Adipose tissue (tissue), 3 donors: ENCODE data around the gene TRPM8. TPM values are rescaled to one million over a fixed set of nuclear protein-coding genes. Genes with fewer than 3 reads are reported as not detected.

Experiments used
- H3K27ac ChIP-seq: one replicate; pipeline ENCODE4 v1.5.1; 2013; ENCODE audit warnings: low read depth, low read length
- WGBS, 3 donors: extraction: QIAGEN DNeasy Blood & Tissue Kit; methylation state at CpG; one replicate each; pipeline ENCODE4 v1.1.7; 2013; 5-methylcytosine and 5-hydroxymethylcytosine counted together
- polyA plus RNA-seq, 3 donors: library from polyadenylated mRNA; stranded (reverse); fragments of 200-250 nt; gene quantifications; one replicate each; pipeline ENCODE4 v1.2.3, GENCODE V29; 2013
- donor health status: healthy with polysubstance abuse.
- donor health status: Bipolar disorder and iron deficiency.
- donor health status: healthy.

The TRPM8 gene
- polyA plus RNA-seq, 3 donors, result 0.12 TPM; not detected in 2

- no peak overlapping the region for H3K27ac ChIP-seq
- WGBS, 3 donors, result 68 to 83% (median 80%) methylated on average over 8 of the region's 8 CpGs
Observed at GRCh38 chr2:234060236-234060635, 143.1 kb downstream of the TRPM8 start.

GRCh38 chr2:234061624-234062257, 144.6 kb downstream of the TRPM8 start:
- H3K27ac ChIP-seq, result no peak overlapping the region
- 57 to 83% (median 73%) methylated on average over 6 of the region's 6 CpGs for WGBS, 3 donors

- no peak overlapping the region for H3K27ac ChIP-seq
- WGBS, 3 donors, result 72 to 83% (median 83%) methylated on average over 2 of the region's 2 CpGs
Observed at GRCh38 chr2:234066587-234066986, 149.4 kb downstream of the TRPM8 start.

Other genes with a start within 250 kb of the TRPM8 start
- gene UGT1A9, start 245.5 kb upstream of the TRPM8 start, polyA plus RNA-seq, result not detected
- gene UGT1A7, start 235.5 kb upstream of the TRPM8 start, polyA plus RNA-seq, result not detected
- gene UGT1A6, start 224.5 kb upstream of the TRPM8 start, polyA plus RNA-seq, result under 1 TPM in 2 of 3 donors, not detected in 1; 0.39 to 0.79 TPM
- under 1 TPM in 1 of 3 donors, not detected in 2; 0.04 TPM for gene UGT1A5, start 204.5 kb upstream of the TRPM8 start, polyA plus RNA-seq
- gene UGT1A4, start 198.6 kb upstream of the TRPM8 start, polyA plus RNA-seq, result not detected
- gene UGT1A3, start 188.3 kb upstream of the TRPM8 start, polyA plus RNA-seq, result not detected
- under 1 TPM in 2 of 3 donors, not detected in 1; 0.03 to 0.06 TPM for gene UGT1A1, start 157.1 kb upstream of the TRPM8 start, polyA plus RNA-seq
- gene MROH2A, start 139.0 kb upstream of the TRPM8 start, polyA plus RNA-seq, result 1 to 10 TPM in 1 of 3 donors, under 1 TPM in 2; 0.09 to 2.2 (median 0.14) TPM
- under 1 TPM in 2 of 3 donors, not detected in 1; 0.07 to 0.16 TPM for gene HJURP, start 62.8 kb upstream of the TRPM8 start, polyA plus RNA-seq
- gene SPP2, start 133.3 kb downstream of the TRPM8 start, polyA plus RNA-seq, result not detected